Cerebellar nuclear complex (tissue), 1 donor: Measurements from ENCODE around the gene IER5.

Experiments used
- DNase-seq, 2 experiments: peaks; one replicate each; lab custom pipeline; 2025; lab: John Stamatoyannopoulos, UW

The IER5 gene

GRCh38 chr1:181135437-181135731 lies 46.9 kb downstream of the IER5 start:
- DNase-seq, result no peak

- no peak for DNase-seq
Observed at GRCh38 chr1:181135815-181136737, 47.6 kb downstream of the IER5 start.

DNA sequence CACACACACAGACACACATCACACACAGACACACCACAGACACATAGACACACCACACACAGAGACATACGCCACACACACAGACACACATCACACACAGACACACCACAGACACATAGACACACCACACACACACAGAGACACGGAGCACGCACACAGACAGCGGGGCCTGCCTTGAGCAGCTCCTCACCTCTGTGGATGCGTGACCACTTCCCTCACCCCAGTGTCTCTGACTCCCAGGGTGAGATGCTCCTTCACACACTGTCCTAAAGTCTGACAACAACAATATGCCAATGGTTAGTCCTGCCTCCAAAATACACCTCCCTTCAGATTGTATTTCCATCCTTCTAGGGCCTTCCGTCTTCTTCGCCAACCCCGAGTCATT lies 48.2 kb downstream of the IER5 start:
- DNase-seq, result no peak

GRCh38 chr1:181137217-181137743 lies 48.8 kb downstream of the IER5 start:
- DNase-seq, result no peak

DNA sequence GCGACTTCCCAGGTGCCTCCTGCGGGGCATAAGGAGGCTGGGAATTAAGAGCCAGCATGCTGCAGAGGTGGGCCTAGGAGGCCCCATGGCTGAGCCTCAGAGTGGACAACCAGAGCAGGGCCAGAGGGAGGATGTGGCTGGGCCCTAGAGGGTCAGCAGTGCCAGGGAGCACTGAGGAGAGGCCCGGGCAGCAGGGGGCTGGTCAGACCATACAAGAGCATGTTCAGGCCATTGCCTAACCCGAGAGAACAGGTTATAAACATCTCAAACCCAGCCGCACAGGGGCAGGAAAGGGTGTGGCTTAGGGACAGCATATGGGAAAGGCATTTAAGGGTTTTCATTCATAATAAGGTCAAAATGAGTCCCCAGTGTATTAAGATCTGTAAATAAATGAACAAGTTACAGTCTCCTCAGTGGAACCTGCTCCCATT lies 51.1 kb downstream of the IER5 start:
- no peak for DNase-seq

DNA sequence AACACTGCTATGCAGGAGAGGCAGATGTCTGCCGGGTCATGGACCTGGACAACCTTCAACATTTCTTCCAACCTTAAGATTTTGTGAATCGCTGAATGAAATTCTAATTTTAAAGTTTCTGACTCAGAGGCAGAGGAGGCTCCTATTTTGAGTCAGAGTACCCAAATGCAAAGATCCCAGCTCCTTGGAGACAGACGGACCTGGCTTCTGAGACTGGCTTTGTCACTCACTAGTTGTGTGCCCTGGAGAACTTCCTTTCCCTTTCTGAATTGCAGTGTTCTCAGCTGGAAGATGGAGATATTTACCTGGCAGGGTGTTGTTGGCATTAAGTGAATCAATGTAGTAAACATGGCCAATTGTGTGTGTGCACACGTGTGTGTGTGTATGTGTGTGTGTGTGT lies 51.9 kb downstream of the IER5 start:
- no peak for DNase-seq

DNA sequence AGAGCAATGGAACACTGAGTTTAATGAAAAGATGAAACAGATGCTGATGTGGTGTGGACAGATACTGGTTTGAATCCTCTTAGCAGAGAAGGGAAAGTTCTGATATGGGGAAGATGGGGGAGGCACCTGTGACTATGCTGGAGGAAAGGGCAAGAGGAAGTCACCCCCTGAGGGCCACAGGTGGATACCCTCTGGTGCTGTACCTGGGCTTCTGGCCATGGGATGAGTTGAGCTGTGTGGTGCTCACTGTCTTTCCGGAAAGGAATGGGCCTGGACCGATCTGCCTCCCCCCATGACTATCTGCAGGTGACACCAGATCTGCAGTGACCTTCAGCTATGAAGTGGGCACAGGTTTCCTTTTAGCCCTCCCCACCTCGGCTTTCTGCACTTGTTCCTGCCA lies 52.4 kb downstream of the IER5 start:
- no peak for DNase-seq

- DNase-seq, result no peak
Observed at GRCh38 chr1:181141431-181141910, 53.0 kb downstream of the IER5 start.
